BJ (cell line): Measurements from ENCODE around the gene BEND3. TPM values are rescaled to one million over a fixed set of nuclear protein-coding genes. Genes with fewer than 3 reads are reported as not detected.
"Not testable (repeated sequence)": the region's sequence is repeated elsewhere in the genome, so short reads cannot be mapped to it uniquely, and the experiment has no call there.

Source experiments
- CTCF ChIA-PET: fragments of 350-600 bp; formaldehyde crosslinking; extraction: SDS; loops from one replicate; lab custom pipeline; 2021; ENCODE audit warnings: antibody characterized with exemption, inconsistent platforms; lab: Yijun Ruan, JAX
- POLR2A ChIA-PET: fragments of 300-600 bp; sonication (Branson Sonifier 250); formaldehyde crosslinking; extraction: SDS; loops from one replicate; lab custom pipeline; 2021; ENCODE audit warnings: antibody characterized with exemption; lab: Charles Lee
- DNase-seq: peaks from one replicate; pipeline ENCODE4 v3.0.0-alpha.2; 2011; ENCODE audit warnings: low read depth
- H3K27me3 ChIP-seq: 2 replicates; pipeline ENCODE4 v1.6.0; 2011; ENCODE audit warnings: low read length; ENCODE audit not compliant: control insufficient read depth, insufficient read depth
- H3K36me3 ChIP-seq: 2 replicates; pipeline ENCODE4 v1.5.1; 2011; ENCODE audit warnings: low read length; ENCODE audit not compliant: control insufficient read depth, insufficient read depth
- H3K4me3 ChIP-seq: 2 replicates; pipeline ENCODE4 v1.5.1; 2011; ENCODE audit warnings: low read depth, mild to moderate bottlenecking, control low read depth, low read length
- CTCF ChIP-seq: IDR thresholded peaks from 2 replicates; pipeline ENCODE4 v1.5.1; 2011; ENCODE audit warnings: low read depth, mild to moderate bottlenecking, control low read depth, inconsistent platforms, low read length, moderate library complexity; ENCODE audit not compliant: insufficient read depth
- polyA plus RNA-seq: library from polyadenylated mRNA; depleted of rRNA; stranded (reverse); fragments of >200 nt; gene quantifications from 2 replicates; pipeline ENCODE4 v1.2.3, GENCODE V29; 2011

The BEND3 gene
- polyA plus RNA-seq, 1 experiment: 0.60 TPM

DNA sequence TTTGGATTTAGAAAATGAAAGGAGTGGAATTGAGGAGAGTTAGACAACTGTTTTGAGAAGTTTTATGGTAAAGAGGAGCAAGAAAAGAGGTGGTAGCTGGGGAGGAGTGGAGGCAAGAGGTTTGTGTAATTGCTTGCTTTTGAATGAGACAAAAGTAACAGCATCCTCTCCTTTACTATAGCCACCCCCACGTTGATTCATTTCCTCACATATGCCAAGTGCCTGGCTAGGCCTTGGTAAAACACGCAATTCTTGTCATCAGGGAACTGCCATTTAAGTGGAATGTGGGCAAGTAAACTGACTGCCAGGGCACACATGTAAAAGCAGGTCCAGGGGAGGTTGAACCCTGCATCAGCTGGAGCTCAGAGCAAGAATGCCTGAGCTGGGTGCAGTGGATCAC is 83.3 kb downstream of the BEND3 start:
- Histone ChIP-seq H3K36me3 (no peaks in the 10 kb centered on the region; the same call in 1 of the 2 replicates), H3K27me3 (no peaks in the 10 kb centered on the region), H3K4me3 (no peak overlapping the region)
- POLR2A ChIA-PET: no interaction called here
- no peak for DNase-seq
- TF ChIP-seq CTCF: no peak
- CTCF ChIA-PET: no interaction called here

GRCh38 chr6:107030151-107030550 is 85.2 kb downstream of the BEND3 start:
- ChIA-PET CTCF (interaction anchor here (0.6 to 0.9 kb wide), 2 partner anchors 51 to 695 kb away, joined by 3 read pairs; no protein-coding TSS in a partner anchor), POLR2A (no interaction called here)
- DNase-seq: no peak
- Histone ChIP-seq H3K36me3 (no peaks in the 10 kb centered on the region; the same call in 1 of the 2 replicates), H3K4me3 (no peak overlapping the region), H3K27me3 (no peaks in the 10 kb centered on the region)
- TF ChIP-seq CTCF: no peak

DNA sequence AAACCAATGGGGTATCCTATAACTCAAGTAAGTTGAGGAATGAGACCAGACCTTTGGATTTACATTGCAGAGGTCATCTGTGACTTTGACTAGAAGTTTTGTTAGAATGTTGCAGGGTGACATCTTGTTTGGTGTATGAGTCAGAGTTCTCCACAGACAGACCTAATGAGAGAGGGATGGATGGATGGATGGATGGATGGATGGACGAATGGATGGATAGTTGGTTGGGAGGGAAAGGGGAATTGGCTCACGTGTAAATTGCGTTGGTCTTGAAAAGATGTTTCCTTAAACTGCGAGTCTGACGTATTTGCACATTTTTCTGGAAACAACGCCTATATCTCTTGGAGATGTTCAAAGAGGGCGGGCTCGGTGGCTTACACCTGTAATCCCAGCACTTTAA is 88.3 kb downstream of the BEND3 start:
- POLR2A ChIA-PET: no interaction called here
- Histone ChIP-seq H3K27me3 (no peaks in the 10 kb centered on the region), H3K36me3 (no peaks in the 10 kb centered on the region; the same call in 1 of the 2 replicates), H3K4me3 (no peak overlapping the region)
- TF ChIP-seq CTCF: no peak
- CTCF ChIA-PET: interaction anchor here (0.7 to 1.1 kb wide), 2 partner anchors 87 to 348 kb away, joined by 3 read pairs; no protein-coding TSS in a partner anchor
- no peak for DNase-seq

DNA sequence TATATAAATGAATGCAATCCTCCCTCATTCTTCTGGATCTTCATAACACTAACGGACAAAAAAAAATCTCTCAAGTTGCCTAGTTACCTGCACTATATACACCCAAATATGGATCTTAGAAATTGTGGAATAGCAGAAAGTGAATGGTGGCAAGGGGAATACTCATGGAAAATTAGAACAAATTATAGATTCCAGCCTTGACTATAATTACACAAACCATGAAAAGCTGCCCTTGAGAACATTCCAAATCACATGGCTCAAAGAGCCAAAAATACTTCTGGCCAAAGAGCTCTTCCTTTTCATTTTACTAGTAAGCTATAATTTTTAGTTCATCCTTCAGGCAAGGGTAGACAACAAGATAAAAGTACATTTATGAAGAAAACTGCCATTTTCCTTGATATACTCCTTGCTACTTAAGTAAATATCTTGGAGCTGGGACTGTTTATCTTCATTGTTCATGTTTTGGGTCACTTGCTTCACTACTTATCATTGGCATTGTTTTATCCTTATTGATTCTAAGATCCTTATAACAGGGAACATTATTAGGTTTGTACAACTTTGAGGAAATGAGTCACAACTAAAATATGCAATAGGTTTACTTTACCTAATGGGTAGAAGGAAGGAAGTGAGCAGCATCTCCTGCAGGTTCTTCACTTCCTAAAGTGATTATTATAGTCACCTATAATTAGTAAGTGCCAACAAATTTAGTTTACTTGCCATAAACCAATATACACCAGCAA is 93.7 kb downstream of the BEND3 start:
- no peak overlapping the region for H3K4me3 ChIP-seq
- H3K36me3 ChIP-seq: no peaks in the 10 kb centered on the region
- no peaks in the 10 kb centered on the region for H3K27me3 ChIP-seq
- CTCF ChIA-PET: interaction anchor here (1.6 kb wide), 1 partner anchor 24 kb away, joined by 3 read pairs; no protein-coding TSS in a partner anchor
- POLR2A ChIA-PET: no interaction called here
- no peak for DNase-seq
- TF ChIP-seq CTCF: no peak

DNA sequence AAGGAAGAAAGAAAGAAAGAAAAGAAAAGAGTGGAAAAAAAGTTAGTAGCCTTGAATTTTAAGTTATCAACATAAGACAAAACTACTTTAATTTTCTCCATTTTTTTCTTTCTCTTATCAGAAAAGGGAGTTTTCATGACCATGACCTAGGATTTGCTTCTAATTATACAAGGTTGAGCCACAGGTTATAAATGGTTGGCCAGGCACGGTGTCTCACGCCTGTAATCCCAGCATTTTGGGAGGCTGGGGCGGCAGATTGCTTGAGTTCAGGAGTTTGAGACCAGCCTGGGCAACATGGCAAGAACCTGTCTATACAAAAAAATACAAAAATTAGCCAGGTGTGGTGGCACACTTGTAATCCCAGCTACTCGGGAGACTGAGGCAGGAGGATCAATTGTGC is 95.1 kb downstream of the BEND3 start:
- ChIA-PET CTCF (no interaction called here), POLR2A (no interaction called here)
- no peak for TF ChIP-seq CTCF
- no peak overlapping the region for H3K4me3 ChIP-seq
- DNase-seq: no peak
- H3K27me3 ChIP-seq: no peaks in the 10 kb centered on the region
- no peaks in the 10 kb centered on the region for H3K36me3 ChIP-seq

- H3K4me3 ChIP-seq, CTCF ChIA-PET, DNase-seq, H3K36me3 ChIP-seq, POLR2A ChIA-PET, H3K27me3 ChIP-seq: not testable (repeated sequence)
Observed at GRCh38 chr6:107019628-107020027, 95.7 kb downstream of the BEND3 start.
